Prostate gland (tissue), 2 donors: Measurements from ENCODE around the gene PROCR.

Source experiments
- POLR2AphosphoS5 ChIP-seq: sonication (generic); formaldehyde crosslinking; IDR thresholded peaks from one replicate; pipeline ENCODE4 v1.6.1; 2017; ENCODE audit warnings: antibody characterized with exemption
- TF ChIP-seq, protein P1 (sequence below), 4 experiments: fragments of 200-600 bp in 2 of 4; fragments of 450-650 bp in 2 of 4; sonication (generic) in 2 of 4; IDR thresholded peaks; 1 replicate in 3 of 4; 2 replicates in 1 of 4; pipeline ENCODE4 v1.5.1; 2016 to 2019; ENCODE audit warnings: antibody characterized with exemption in 4 of 4, mild to moderate bottlenecking in 2 of 4, moderate library complexity in 2 of 4

- TF ChIP-seq, protein P1, sequence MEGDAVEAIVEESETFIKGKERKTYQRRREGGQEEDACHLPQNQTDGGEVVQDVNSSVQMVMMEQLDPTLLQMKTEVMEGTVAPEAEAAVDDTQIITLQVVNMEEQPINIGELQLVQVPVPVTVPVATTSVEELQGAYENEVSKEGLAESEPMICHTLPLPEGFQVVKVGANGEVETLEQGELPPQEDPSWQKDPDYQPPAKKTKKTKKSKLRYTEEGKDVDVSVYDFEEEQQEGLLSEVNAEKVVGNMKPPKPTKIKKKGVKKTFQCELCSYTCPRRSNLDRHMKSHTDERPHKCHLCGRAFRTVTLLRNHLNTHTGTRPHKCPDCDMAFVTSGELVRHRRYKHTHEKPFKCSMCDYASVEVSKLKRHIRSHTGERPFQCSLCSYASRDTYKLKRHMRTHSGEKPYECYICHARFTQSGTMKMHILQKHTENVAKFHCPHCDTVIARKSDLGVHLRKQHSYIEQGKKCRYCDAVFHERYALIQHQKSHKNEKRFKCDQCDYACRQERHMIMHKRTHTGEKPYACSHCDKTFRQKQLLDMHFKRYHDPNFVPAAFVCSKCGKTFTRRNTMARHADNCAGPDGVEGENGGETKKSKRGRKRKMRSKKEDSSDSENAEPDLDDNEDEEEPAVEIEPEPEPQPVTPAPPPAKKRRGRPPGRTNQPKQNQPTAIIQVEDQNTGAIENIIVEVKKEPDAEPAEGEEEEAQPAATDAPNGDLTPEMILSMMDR (IDR thresholded peaks at IDR 0.05), result no peak
- no peak for TF ChIP-seq POLR2AphosphoS5
These were observed 38.8 kb upstream of the PROCR start for GRCh38 chr20:35133031-35133430.
